ENCODE results near the gene GPR162.

The GPR162 gene

GRCh38 chr12:6824085-6824775 is 2.6 kb downstream of the GPR162 start:
- H2BK120ac ChIP-seq (ENCODE audit: low read depth, low read length) = no peak overlapping the region

GRCh38 chr12:6824901-6825381 is 3.3 kb downstream of the GPR162 start:
- Histone ChIP-seq H3K36me3 (ENCODE audit: control insufficient read depth, insufficient read depth, low read length) (no peaks in the 10 kb centered on the region), H2BK15ac (replicated peaks; ENCODE audit: low read depth) (no peak overlapping the region), H3K4me2 (ENCODE audit: low read length) (peak overlapping the region; percentile 94), H4K5ac (ENCODE audit: low read length) (no peak overlapping the region), H3K4me3 (ENCODE audit: low read length) (peak overlapping the region; percentile 16), H3K9ac (ENCODE audit: low read length) (peak overlapping the region; percentile 61), H3K18ac (ENCODE audit: low read length) (no peak overlapping the region), H3K79me2 (ENCODE audit: control insufficient read depth, insufficient read depth, low read length) (peaks cover 4% of the 10 kb centered on the region), H2BK5ac (ENCODE audit: low read length) (no peak overlapping the region), H2BK120ac (ENCODE audit: low read depth, low read length) (no peak overlapping the region), H3K27ac (ENCODE audit: low read depth, low read length) (no peak overlapping the region), H3K23ac (ENCODE audit: low read length) (no peak overlapping the region), H4K8ac (ENCODE audit: low read depth, low read length) (no peak overlapping the region), H3K4me1 (ENCODE audit: control insufficient read depth, low read depth, low read length) (peaks cover 9% of the 10 kb centered on the region), H3K79me1 (ENCODE audit: low read length) (peaks cover 3% of the 10 kb centered on the region), H3K4ac (ENCODE audit: low read depth, low read length) (no peak overlapping the region), H2AK5ac (ENCODE audit: low read length) (no peak overlapping the region), H3K56ac (ENCODE audit: low read length) (peak overlapping the region; percentile 75), H3K27me3 (ENCODE audit: insufficient read depth, low read length, poor library complexity) (peaks cover 2% of the 10 kb centered on the region)
- no CpG with 5 or more reads among the region's 12 CpGs for WGBS (ENCODE audit: extremely low coverage, insufficient coverage, low lambda C conversion rate)
- DNase-seq = peak; percentile 65

More at GRCh38 chr12:6824085-6824775, 2.6 kb downstream of the GPR162 start:
- no peak overlapping the region for H3K4me2 ChIP-seq (ENCODE audit: low read length)
- WGBS (ENCODE audit: extremely low coverage, insufficient coverage, low lambda C conversion rate) = no CpG with 5 or more reads among the region's 37 CpGs
- H3K9ac ChIP-seq (ENCODE audit: low read length) = no peak overlapping the region
- no peak overlapping the region for H3K23ac ChIP-seq (ENCODE audit: low read length)
- no peak for DNase-seq
- H3K36me3 ChIP-seq (ENCODE audit: control insufficient read depth, insufficient read depth, low read length) = no peaks in the 10 kb centered on the region
- H3K4me3 ChIP-seq (ENCODE audit: low read length) = no peak overlapping the region
- H4K8ac ChIP-seq (ENCODE audit: low read depth, low read length) = no peak overlapping the region
- no peak overlapping the region for H4K5ac ChIP-seq (ENCODE audit: low read length)
- H3K4me1 ChIP-seq (ENCODE audit: control insufficient read depth, low read depth, low read length) = peaks cover 9% of the 10 kb centered on the region
- H3K27ac ChIP-seq (ENCODE audit: low read depth, low read length) = no peak overlapping the region
- no peak overlapping the region for H2BK5ac ChIP-seq (ENCODE audit: low read length)
- no peak overlapping the region for H2AK5ac ChIP-seq (ENCODE audit: low read length)
- no peak overlapping the region for H3K18ac ChIP-seq (ENCODE audit: low read length)
- no peak overlapping the region for H2BK15ac ChIP-seq (replicated peaks; ENCODE audit: low read depth)
- no peak overlapping the region for H3K4ac ChIP-seq (ENCODE audit: low read depth, low read length)
- H3K56ac ChIP-seq (ENCODE audit: low read length) = no peak overlapping the region
- H3K79me2 ChIP-seq (ENCODE audit: control insufficient read depth, insufficient read depth, low read length) = peaks cover 4% of the 10 kb centered on the region
- H3K27me3 ChIP-seq (ENCODE audit: insufficient read depth, low read length, poor library complexity) = peaks cover 2% of the 10 kb centered on the region
- peaks cover 2% of the 10 kb centered on the region for H3K79me1 ChIP-seq (ENCODE audit: low read length)

- Histone ChIP-seq H3K4me2 (ENCODE audit: low read length) (peak overlapping the region; percentile 94), H4K8ac (ENCODE audit: low read depth, low read length) (no peak overlapping the region), H3K36me3 (ENCODE audit: control insufficient read depth, insufficient read depth, low read length) (no peaks in the 10 kb centered on the region), H3K4ac (ENCODE audit: low read depth, low read length) (no peak overlapping the region), H3K4me1 (ENCODE audit: control insufficient read depth, low read depth, low read length) (peaks cover 9% of the 10 kb centered on the region), H2BK15ac (replicated peaks; ENCODE audit: low read depth) (no peak overlapping the region), H2BK5ac (ENCODE audit: low read length) (no peak overlapping the region), H3K56ac (ENCODE audit: low read length) (peak overlapping the region; percentile 75), H2BK120ac (ENCODE audit: low read depth, low read length) (no peak overlapping the region), H4K5ac (ENCODE audit: low read length) (no peak overlapping the region), H3K27me3 (ENCODE audit: insufficient read depth, low read length, poor library complexity) (peaks cover 2% of the 10 kb centered on the region), H3K9ac (ENCODE audit: low read length) (peak overlapping the region; percentile 61), H3K18ac (ENCODE audit: low read length) (no peak overlapping the region), H2AK5ac (ENCODE audit: low read length) (no peak overlapping the region), H3K23ac (ENCODE audit: low read length) (no peak overlapping the region), H3K79me2 (ENCODE audit: control insufficient read depth, insufficient read depth, low read length) (peaks cover 4% of the 10 kb centered on the region), H3K79me1 (ENCODE audit: low read length) (peaks cover 8% of the 10 kb centered on the region), H3K27ac (ENCODE audit: low read depth, low read length) (no peak overlapping the region), H3K4me3 (ENCODE audit: low read length) (peak overlapping the region; percentile 16)
- WGBS (ENCODE audit: extremely low coverage, insufficient coverage, low lambda C conversion rate) = no CpG with 5 or more reads among the region's 19 CpGs
- peak; percentile 83 for DNase-seq
Measured at GRCh38 chr12:6825398-6826124, 3.9 kb downstream of the GPR162 start.

GRCh38 chr12:6826125-6826733 is 4.6 kb downstream of the GPR162 start:
- Histone ChIP-seq H3K79me2 (ENCODE audit: control insufficient read depth, insufficient read depth, low read length) (peaks cover 4% of the 10 kb centered on the region), H2AK5ac (ENCODE audit: low read length) (no peak overlapping the region), H4K5ac (ENCODE audit: low read length) (no peak overlapping the region), H4K8ac (ENCODE audit: low read depth, low read length) (no peak overlapping the region), H3K36me3 (ENCODE audit: control insufficient read depth, insufficient read depth, low read length) (no peaks in the 10 kb centered on the region), H2BK5ac (ENCODE audit: low read length) (no peak overlapping the region), H2BK120ac (ENCODE audit: low read depth, low read length) (no peak overlapping the region), H3K4ac (ENCODE audit: low read depth, low read length) (no peak overlapping the region), H3K79me1 (ENCODE audit: low read length) (peaks cover 9% of the 10 kb centered on the region), H3K56ac (ENCODE audit: low read length) (no peak overlapping the region), H3K4me2 (ENCODE audit: low read length) (no peak overlapping the region), H3K4me1 (ENCODE audit: control insufficient read depth, low read depth, low read length) (peaks cover 6% of the 10 kb centered on the region), H3K9ac (ENCODE audit: low read length) (no peak overlapping the region), H3K27ac (ENCODE audit: low read depth, low read length) (no peak overlapping the region), H2BK15ac (replicated peaks; ENCODE audit: low read depth) (no peak overlapping the region), H3K4me3 (ENCODE audit: low read length) (no peak overlapping the region), H3K27me3 (ENCODE audit: insufficient read depth, low read length, poor library complexity) (peaks cover 2% of the 10 kb centered on the region), H3K18ac (ENCODE audit: low read length) (no peak overlapping the region), H3K23ac (ENCODE audit: low read length) (no peak overlapping the region)
- DNase-seq = no peak
- WGBS (ENCODE audit: extremely low coverage, insufficient coverage, low lambda C conversion rate) = no CpG with 5 or more reads among the region's 17 CpGs

GRCh38 chr12:6826734-6827436 is 5.3 kb downstream of the GPR162 start:
- no peak for DNase-seq
- H3K79me2 ChIP-seq (ENCODE audit: control insufficient read depth, insufficient read depth, low read length) = peaks cover 4% of the 10 kb centered on the region
- no peak overlapping the region for H3K4ac ChIP-seq (ENCODE audit: low read depth, low read length)
- peak overlapping the region; percentile 45 for H3K9ac ChIP-seq (ENCODE audit: low read length)
- no peak overlapping the region for H3K4me3 ChIP-seq (ENCODE audit: low read length)
- WGBS (ENCODE audit: extremely low coverage, insufficient coverage, low lambda C conversion rate) = no CpG with 5 or more reads among the region's 22 CpGs
- H3K36me3 ChIP-seq (ENCODE audit: control insufficient read depth, insufficient read depth, low read length) = peaks cover 4% of the 10 kb centered on the region
- no peak overlapping the region for H2AK5ac ChIP-seq (ENCODE audit: low read length)
- no peak overlapping the region for H2BK15ac ChIP-seq (replicated peaks; ENCODE audit: low read depth)
- no peak overlapping the region for H3K18ac ChIP-seq (ENCODE audit: low read length)
- peaks cover 12% of the 10 kb centered on the region for H3K79me1 ChIP-seq (ENCODE audit: low read length)
- no peak overlapping the region for H2BK5ac ChIP-seq (ENCODE audit: low read length)
- no peak overlapping the region for H3K27ac ChIP-seq (ENCODE audit: low read depth, low read length)
- peaks cover 2% of the 10 kb centered on the region for H3K27me3 ChIP-seq (ENCODE audit: insufficient read depth, low read length, poor library complexity)
- H4K8ac ChIP-seq (ENCODE audit: low read depth, low read length) = no peak overlapping the region
- no peak overlapping the region for H3K23ac ChIP-seq (ENCODE audit: low read length)
- H3K4me2 ChIP-seq (ENCODE audit: low read length) = no peak overlapping the region
- H3K56ac ChIP-seq (ENCODE audit: low read length) = peak overlapping the region; percentile 59
- no peak overlapping the region for H4K5ac ChIP-seq (ENCODE audit: low read length)
- no peak overlapping the region for H2BK120ac ChIP-seq (ENCODE audit: low read depth, low read length)
- H3K4me1 ChIP-seq (ENCODE audit: control insufficient read depth, low read depth, low read length) = peaks cover 6% of the 10 kb centered on the region

Measured in mesendoderm (in vitro differentiated cells).